ENCODE results near the gene AQP1.

DNA sequence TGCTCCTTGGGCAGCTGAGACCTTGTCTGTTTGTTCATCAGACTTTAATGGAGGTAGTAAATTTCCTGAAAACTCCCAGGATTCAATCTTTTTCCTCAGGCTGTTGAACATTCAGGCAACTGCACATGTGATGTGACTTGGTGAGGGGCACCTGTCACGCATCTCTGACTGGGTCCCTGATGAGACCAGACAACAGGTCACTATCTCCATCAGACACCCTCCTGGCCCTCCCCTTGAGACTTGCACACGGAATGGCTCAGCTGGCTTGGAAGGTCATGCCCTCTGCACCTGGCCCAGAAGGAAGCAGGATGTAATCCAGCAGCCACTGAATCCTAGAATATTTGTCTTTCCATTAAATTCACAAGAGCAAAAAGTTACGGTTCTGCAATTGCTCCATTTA is 15.9 kb downstream of the AQP1 start:
- TF ChIP-seq JUND (IDR thresholded peaks at IDR 0.05; ENCODE audit: low read length) (no peak), POLR2AphosphoS5 (IDR thresholded peaks at IDR 0.05; ENCODE audit: low read depth, low read length) (no peak), EZH2 (IDR thresholded peaks at IDR 0.05; ENCODE audit: low read depth, low read length, severe bottlenecking) (no peak), SIN3A (conservative IDR thresholded peaks at IDR 0.05 in 1 of 2, IDR thresholded peaks at IDR 0.05 in 1 of 2; ENCODE audit: low read depth in 1 of 2, low read length in 2 of 2) (no peak)
